A549 (cell line): ENCODE measurements around the gene SAPCD2. TPM values are rescaled to one million over a fixed set of nuclear protein-coding genes. Genes with fewer than 3 reads are reported as not detected.

ENCODE experiments used
- ATAC-seq, 2 experiments: fragments of 200-7000 bp in 1 of 2; fragments of >200 bp in 1 of 2; cut with Nextera tagmentation in 1 of 2; cut with Tn5 transposase in 1 of 2; 3 replicates each; pipeline versions ENCODE4 v1.8.0 to v1.9.1; 2018 to 2020; ENCODE audit warnings: mild to moderate bottlenecking in 1 of 2, moderate library complexity in 1 of 2
- CTCF ChIA-PET: fragments of 300-600 bp; sonication (Branson Sonifier 250); formaldehyde crosslinking; extraction: SDS; loops from one replicate; lab custom pipeline; 2021; ENCODE audit warnings: antibody characterized with exemption, inconsistent platforms; lab: Yijun Ruan, JAX
- POLR2A ChIA-PET: fragments of 350-600 bp; formaldehyde crosslinking; extraction: SDS; loops from one replicate; lab custom pipeline; 2021; ENCODE audit warnings: antibody characterized with exemption, inconsistent platforms; lab: Yijun Ruan, JAX
- DNase-seq, 2 experiments: peaks; one replicate each; pipeline versions ENCODE4 v3.0.0 to v3.0.0-alpha.2; 2011 to 2016; ENCODE audit warnings: low read depth in 1 of 2, low spot score in 1 of 2
- FAIRE-seq: peaks from 2 replicates; lab custom pipeline; 2011; peaks lifted over from hg19 to GRCh38; lab: Jason Lieb, UNC
- H3K27ac ChIP-seq, 2 experiments: fragments of >200 bp; sonication (Bioruptor Twin); formaldehyde crosslinking; 3 replicates each; pipeline ENCODE4 v1.5.1; 2016 to 2017
- H3K4me1 ChIP-seq: fragments of >200 bp; sonication (Bioruptor Twin); formaldehyde crosslinking; 3 replicates; pipeline ENCODE4 v1.6.1; 2016
- H3K4me2 ChIP-seq: fragments of >200 bp; sonication (Bioruptor Twin); formaldehyde crosslinking; 3 replicates; pipeline ENCODE4 v1.6.1; 2016
- H3K4me3 ChIP-seq: fragments of >200 bp; sonication (Bioruptor Twin); formaldehyde crosslinking; 3 replicates; pipeline ENCODE4 v1.5.1; 2016
- H3K9me3 ChIP-seq: fragments of >200 bp; sonication (Bioruptor Twin); formaldehyde crosslinking; 3 replicates; pipeline ENCODE4 v1.6.1; 2016
- BCL3 ChIP-seq: fragments of >200 bp; sonication (Bioruptor Twin); formaldehyde crosslinking; IDR thresholded peaks from 3 replicates; pipeline ENCODE4 v1.6.1; 2016
- BHLHE40 ChIP-seq: IDR thresholded peaks from 2 replicates; pipeline ENCODE4 v1.6.1; 2012; ENCODE audit warnings: low read depth, low read length, inconsistent platforms
- CBX2 ChIP-seq: fragments of 200-600 bp; sonication (generic); IDR thresholded peaks from 2 replicates; pipeline ENCODE4 v1.6.1; 2016; ENCODE audit warnings: low read depth, mild to moderate bottlenecking, borderline replicate concordance
- CBX8 ChIP-seq: fragments of 200-600 bp; sonication (generic); IDR thresholded peaks from 2 replicates; pipeline ENCODE4 v1.6.1; 2016
- CHD2 ChIP-seq: fragments of 150-350 bp; IDR thresholded peaks from 2 replicates; pipeline ENCODE4 v1.6.1; 2014; ENCODE audit warnings: low read length; ENCODE audit not compliant: partially characterized antibody
- E2F6 ChIP-seq: IDR thresholded peaks from 2 replicates; pipeline ENCODE4 v1.6.1; 2012; ENCODE audit warnings: low read depth, borderline replicate concordance
- ESRRA ChIP-seq: fragments of 150-350 bp; IDR thresholded peaks from 2 replicates; pipeline ENCODE4 v1.6.1; 2014; ENCODE audit warnings: mild to moderate bottlenecking, low read length, borderline replicate concordance
- FOSB ChIP-seq: fragments of 250-450 bp; sonication (Bioruptor Pico); IDR thresholded peaks from 2 replicates; pipeline ENCODE4 v1.5.0; 2020; ENCODE audit warnings: mild to moderate bottlenecking, moderate library complexity
- HDAC2 ChIP-seq: fragments of 200-600 bp; sonication (generic); IDR thresholded peaks from 2 replicates; pipeline ENCODE4 v1.6.1; 2016
- HMGXB4 ChIP-seq: fragments of 250-450 bp; sonication (Bioruptor Pico); IDR thresholded peaks from 2 replicates; pipeline ENCODE4 v1.5.0; 2021; ENCODE audit warnings: mild to moderate bottlenecking, moderate library complexity, borderline replicate concordance
- HOXA7 ChIP-seq: fragments of 250-450 bp; sonication (Bioruptor Pico); IDR thresholded peaks from 2 replicates; pipeline ENCODE4 v1.5.0; 2020; ENCODE audit warnings: mild to moderate bottlenecking, moderate library complexity
- HOXB13 ChIP-seq: fragments of 250-450 bp; sonication (Bioruptor Pico); IDR thresholded peaks from 2 replicates; pipeline ENCODE4 v1.5.0; 2020; ENCODE audit warnings: low read depth, mild to moderate bottlenecking, moderate library complexity
- HOXB5 ChIP-seq: fragments of 250-450 bp; sonication (Bioruptor Pico); IDR thresholded peaks from 2 replicates; pipeline ENCODE4 v1.5.0; 2020; ENCODE audit warnings: mild to moderate bottlenecking, moderate library complexity
- JUN ChIP-seq, 2 experiments: fragments of >200 bp; sonication (Bioruptor Twin); formaldehyde crosslinking; IDR thresholded peaks; 2 replicates in 1 of 2; 3 replicates in 1 of 2; pipeline ENCODE4 v1.6.1; 2016 to 2017
- JUNB ChIP-seq: fragments of >200 bp; sonication (Bioruptor Twin); formaldehyde crosslinking; IDR thresholded peaks from 2 replicates; pipeline ENCODE4 v1.6.1; 2016
- PBX3 ChIP-seq: IDR thresholded peaks from 2 replicates; pipeline ENCODE4 v1.6.1; 2012
- PHF8 ChIP-seq: fragments of 200-600 bp; sonication (generic); IDR thresholded peaks from 2 replicates; pipeline ENCODE4 v1.6.1; 2016; ENCODE audit warnings: low read depth, mild to moderate bottlenecking, antibody characterized with exemption, moderate library complexity, borderline replicate concordance
- POLR2AphosphoS2 ChIP-seq: conservative IDR thresholded peaks from 2 replicates; pipeline ENCODE4 v1.6.1; 2012; ENCODE audit warnings: low read length, improper control_type of control experiment, inconsistent platforms
- RAD21 ChIP-seq, 2 experiments: fragments of >200 bp in 1 of 2; sonication (Bioruptor Twin) in 1 of 2; formaldehyde crosslinking in 1 of 2; IDR thresholded peaks in 1 of 2; conservative IDR thresholded peaks in 1 of 2; 2 replicates in 1 of 2; 3 replicates in 1 of 2; pipeline ENCODE4 v1.6.1; 2012 to 2018; ENCODE audit warnings: inconsistent platforms in 1 of 2
- RARB ChIP-seq: fragments of 250-450 bp; sonication (Bioruptor Pico); IDR thresholded peaks from 2 replicates; pipeline ENCODE4 v1.8.0; 2021; ENCODE audit warnings: mild to moderate bottlenecking, moderate library complexity
- RCOR1 ChIP-seq: fragments of 150-350 bp; IDR thresholded peaks from 2 replicates; pipeline ENCODE4 v1.6.1; 2014; ENCODE audit warnings: antibody characterized with exemption, low read length, low read depth
- SREBF2 ChIP-seq: fragments of 450-650 bp; IDR thresholded peaks from 2 replicates; pipeline ENCODE4 v1.6.1; 2014; ENCODE audit warnings: mild to moderate bottlenecking, moderate library complexity
- TFCP2L1 ChIP-seq: fragments of 250-450 bp; sonication (Bioruptor Pico); IDR thresholded peaks from 2 replicates; pipeline ENCODE4 v1.5.0; 2021; ENCODE audit warnings: mild to moderate bottlenecking
- TP53 ChIP-seq: fragments of 250-450 bp; sonication (Bioruptor Pico); IDR thresholded peaks from 2 replicates; pipeline ENCODE4 v1.5.0; 2021; ENCODE audit warnings: mild to moderate bottlenecking, moderate library complexity
- ZC3H11A ChIP-seq: fragments of 450-650 bp; IDR thresholded peaks from 2 replicates; pipeline ENCODE4 v1.6.1; 2014; ENCODE audit warnings: antibody characterized with exemption, mild to moderate bottlenecking
- ZFP36 ChIP-seq: fragments of 450-650 bp; IDR thresholded peaks from 2 replicates; pipeline ENCODE4 v1.6.1; 2014; ENCODE audit warnings: borderline replicate concordance; ENCODE audit not compliant: partially characterized antibody
- ZSCAN20 ChIP-seq: fragments of 250-450 bp; sonication (Bioruptor Pico); IDR thresholded peaks from 2 replicates; pipeline ENCODE4 v1.8.0; 2022; ENCODE audit warnings: mild to moderate bottlenecking, moderate library complexity
- WGBS: methylation state at CpG from one replicate; pipeline ENCODE4 v1.1.6; 2017; ENCODE audit errors: missing lambda C conversion rate; 5-methylcytosine and 5-hydroxymethylcytosine counted together
- polyA plus RNA-seq, 4 experiments: library from polyadenylated mRNA; depleted of rRNA in 3 of 4; stranded (reverse); fragments of >200 nt; fragmentation: RNase III in 1 of 4; extraction: RNeasy Plus Mini Kit Qiagen cat#74134 plus additional on column Dnase treatment in 1 of 4; gene quantifications; 2 replicates in 3 of 4; 3 replicates in 1 of 4; pipeline ENCODE4 v1.2.3, GENCODE V29; 2011 to 2017
- TF ChIP-seq, protein P1 (sequence below): fragments of >200 bp; sonication (Bioruptor Twin); formaldehyde crosslinking; IDR thresholded peaks from 2 replicates; pipeline ENCODE4 v1.6.1; 2016
- TF ChIP-seq, protein P2 (sequence below): fragments of 150-350 bp; IDR thresholded peaks from 2 replicates; pipeline ENCODE4 v1.6.1; 2014; ENCODE audit warnings: low read depth, mild to moderate bottlenecking, low read length

SAPCD2 gene
- polyA plus RNA-seq, 2 of the 4 experiments (the other 2 are of a cell fraction) = 6.9 to 14.6 TPM

- H3K27ac ChIP-seq = no peak overlapping the region
- TF ChIP-seq CHD2 (no peak), TP53 (CRISPR knock-in tag) (no peak), HOXB5 (CRISPR knock-in tag) (no peak), HOXB13 (CRISPR knock-in tag) (no peak), FOSB (CRISPR knock-in tag) (no peak), ZSCAN20 (no peak), RAD21 (conservative IDR thresholded peaks at IDR 0.05 in 1 of 2, IDR thresholded peaks at IDR 0.05 in 1 of 2) (no peak), JUN (IDR thresholded peaks at IDR 0.05) (no peak), ZC3H11A (no peak), ESRRA (no peak), HDAC2 (no peak), CBX2 (no peak), BHLHE40 (no peak), E2F6 (no peak)
- TF ChIP-seq, protein P1, sequence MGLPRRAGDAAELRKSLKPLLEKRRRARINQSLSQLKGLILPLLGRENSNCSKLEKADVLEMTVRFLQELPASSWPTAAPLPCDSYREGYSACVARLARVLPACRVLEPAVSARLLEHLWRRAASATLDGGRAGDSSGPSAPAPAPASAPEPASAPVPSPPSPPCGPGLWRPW = no peak
- TF ChIP-seq, all 56 proteins: peak for 0
- 95% methylated on average over 35 of the region's 45 CpGs for WGBS
- CTCF ChIA-PET = interaction anchor here (0.7 to 12.9 kb wide), 6 partner anchors 12 to 230 kb away, joined by 3 to 169 read pairs (median 4); partner anchors contain the start of genes ABCA2, AJM1 and FUT7
- no peaks in the 10 kb centered on the region for H3K9me3 ChIP-seq
- no peak for DNase-seq
- ATAC-seq = no peak
- no peak overlapping the region for H3K4me2 ChIP-seq
- no peak overlapping the region for H3K4me3 ChIP-seq
- POLR2A ChIA-PET = no interaction called here
- H3K4me1 ChIP-seq = peaks cover 6% of the 10 kb centered on the region; the same call in 2 of the 3 replicates
- FAIRE-seq = no peak
These were observed 52.4 kb downstream of the SAPCD2 start for GRCh38 chr9:137017791-137018497.

DNA sequence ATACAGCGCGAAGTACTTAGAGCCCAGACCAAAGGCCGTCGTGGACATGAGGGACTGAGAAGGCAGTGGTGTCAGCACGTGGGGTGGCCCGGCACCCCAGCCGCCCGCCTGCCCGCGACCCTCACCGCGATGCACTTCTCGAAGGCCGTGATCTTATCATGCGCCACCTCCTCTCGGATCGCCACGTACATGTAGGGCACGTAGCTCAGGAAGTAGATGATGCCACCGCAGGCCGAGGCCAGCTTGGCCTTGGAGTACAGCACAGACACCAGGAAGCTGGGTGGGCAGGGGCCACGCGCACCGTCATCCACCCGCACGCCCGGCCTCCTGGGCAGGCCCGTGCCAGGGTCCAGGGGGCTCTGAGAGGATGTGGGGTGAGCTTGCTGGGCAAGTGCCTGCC is 53.3 kb downstream of the SAPCD2 start:
- DNase-seq (no peak), FAIRE-seq (no peak), ATAC-seq (no peak)
- POLR2A ChIA-PET = no interaction called here
- CTCF ChIA-PET = interaction anchor here (0.8 to 7.6 kb wide), 5 partner anchors 13 to 51 kb away, joined by 3 to 62 read pairs (median 6); partner anchors contain the start of genes ABCA2, FUT7 and NPDC1
- Histone ChIP-seq H3K4me2 (no peak overlapping the region), H3K4me1 (no peaks in the 10 kb centered on the region), H3K9me3 (no peaks in the 10 kb centered on the region), H3K27ac (no peak overlapping the region), H3K4me3 (no peak overlapping the region)
- no peak for TF ChIP-seq ZFP36
- no peak for TF ChIP-seq PBX3
- no peak for TF ChIP-seq RARB
- no peak for TF ChIP-seq HOXA7 (CRISPR knock-in tag)
- no peak for TF ChIP-seq SREBF2
- no peak for TF ChIP-seq HMGXB4 (CRISPR knock-in tag)
- TF ChIP-seq, protein P1 = no peak
- no peak for TF ChIP-seq PHF8
- no peak for TF ChIP-seq CBX2
- no peak for TF ChIP-seq BCL3
- no peak for TF ChIP-seq RCOR1
- no peak for TF ChIP-seq POLR2AphosphoS2
- no peak for TF ChIP-seq CHD2
- TF ChIP-seq, protein P2, sequence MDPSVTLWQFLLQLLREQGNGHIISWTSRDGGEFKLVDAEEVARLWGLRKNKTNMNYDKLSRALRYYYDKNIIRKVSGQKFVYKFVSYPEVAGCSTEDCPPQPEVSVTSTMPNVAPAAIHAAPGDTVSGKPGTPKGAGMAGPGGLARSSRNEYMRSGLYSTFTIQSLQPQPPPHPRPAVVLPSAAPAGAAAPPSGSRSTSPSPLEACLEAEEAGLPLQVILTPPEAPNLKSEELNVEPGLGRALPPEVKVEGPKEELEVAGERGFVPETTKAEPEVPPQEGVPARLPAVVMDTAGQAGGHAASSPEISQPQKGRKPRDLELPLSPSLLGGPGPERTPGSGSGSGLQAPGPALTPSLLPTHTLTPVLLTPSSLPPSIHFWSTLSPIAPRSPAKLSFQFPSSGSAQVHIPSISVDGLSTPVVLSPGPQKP = no peak
- TF ChIP-seq HOXB5 (CRISPR knock-in tag) = no peak
- TF ChIP-seq TFCP2L1 = no peak
- no peak for TF ChIP-seq CBX8
- no peak for TF ChIP-seq JUNB
- WGBS = 93% methylated on average over 21 of the region's 28 CpGs
